Common myeloid progenitor, CD34-positive (primary cell): ENCODE data around the gene SLC35E1.
A peak's percentile ranks its signal among the peaks of the same experiment; 100 is the strongest.

Experiments used
- CTCF ChIA-PET: fragments of 350-600 bp; sonication (Branson Sonifier 250); formaldehyde crosslinking; loops from one replicate; lab custom pipeline; 2021; ENCODE audit warnings: antibody characterized with exemption; lab: Charles Lee
- POLR2A ChIA-PET: fragments of 350-600 bp; sonication (Branson Sonifier 250); formaldehyde crosslinking; loops from one replicate; lab custom pipeline; 2021; ENCODE audit warnings: antibody characterized with exemption; lab: Charles Lee
- DNase-seq, 3 donors: peaks; one replicate each; pipeline versions ENCODE4 v3.0.0 to v3.0.0-alpha.2; 2013
- H3K27ac ChIP-seq, 2 experiments: 1 replicate in 1 of 2; 2 replicates in 1 of 2; pipeline ENCODE4 v1.7.0; 2013; ENCODE audit warnings: inconsistent platforms in 2 of 2, low read length in 2 of 2, mild to moderate bottlenecking in 2 of 2, low read depth in 1 of 2, moderate library complexity in 1 of 2; ENCODE audit not compliant: severe bottlenecking in 2 of 2, insufficient read depth in 1 of 2, poor library complexity in 1 of 2
- H3K27me3 ChIP-seq, 5 experiments: replicated peaks in 2 of 5; 1 replicate in 3 of 5; 2 replicates in 2 of 5; pipeline versions ENCODE4 v1.6.1 to v1.7.0; 2013; ENCODE audit warnings: low read length in 4 of 5, mild to moderate bottlenecking in 2 of 5, moderate library complexity in 2 of 5, inconsistent platforms in 1 of 5; ENCODE audit not compliant: insufficient read depth in 5 of 5, control insufficient read depth in 4 of 5
- H3K36me3 ChIP-seq, 4 experiments: 1 replicate in 2 of 4; 2 replicates in 2 of 4; pipeline versions ENCODE4 v1.6.1 to v1.7.0; 2013; ENCODE audit warnings: low read length in 3 of 4, control low read depth in 1 of 4, mild to moderate bottlenecking in 1 of 4; ENCODE audit not compliant: control insufficient read depth in 4 of 4, insufficient read depth in 4 of 4
- H3K4me1 ChIP-seq, 4 experiments: 1 replicate in 3 of 4; 2 replicates in 1 of 4; pipeline versions ENCODE4 v1.6.1 to v1.7.1; 2013; ENCODE audit warnings: low read length in 3 of 4, mild to moderate bottlenecking in 3 of 4, control low read depth in 1 of 4, inconsistent platforms in 1 of 4, moderate library complexity in 1 of 4; ENCODE audit not compliant: control insufficient read depth in 4 of 4, insufficient read depth in 4 of 4; ENCODE audit errors: control extremely low read depth in 1 of 4
- H3K4me3 ChIP-seq, 7 experiments: 1 replicate in 4 of 7; 2 replicates in 3 of 7; pipeline versions ENCODE4 v1.5.1 to v1.7.0; 2013; ENCODE audit warnings: mild to moderate bottlenecking in 7 of 7, low read length in 6 of 7, moderate library complexity in 6 of 7, inconsistent platforms in 2 of 7, low read depth in 2 of 7, control low read depth in 1 of 7; ENCODE audit not compliant: insufficient read depth in 4 of 7, control insufficient read depth in 1 of 7; ENCODE audit errors: extremely low read depth in 1 of 7
- H3K9me3 ChIP-seq, 5 experiments: 1 replicate in 4 of 5; 2 replicates in 1 of 5; pipeline versions ENCODE4 v1.6.1 to v1.7.1; 2013; ENCODE audit warnings: low read length in 4 of 5, mild to moderate bottlenecking in 2 of 5, inconsistent platforms in 1 of 5, low read depth in 1 of 5, moderate library complexity in 1 of 5; ENCODE audit not compliant: control insufficient read depth in 4 of 5, insufficient read depth in 2 of 5; ENCODE audit errors: control extremely low read depth in 1 of 5
- WGBS: methylation state at CpG from one replicate; pipeline ENCODE4 v1.1.5; 2013; ENCODE audit not compliant: insufficient coverage; 5-methylcytosine and 5-hydroxymethylcytosine counted together

Gene SLC35E1

GRCh38 chr19:16579381-16579780 is 7.2 kb upstream of the SLC35E1 start:
- WGBS: 100% methylated on average over 2 of the region's 4 CpGs
- Histone ChIP-seq H3K27me3 (no peaks in the 10 kb centered on the region), H3K9me3 (no peaks in the 10 kb centered on the region), H3K4me3 (no peak overlapping the region), H3K4me1 (peaks cover 6 to 35% (median 28%) of the 10 kb centered on the region in 4 experiments), H3K27ac (peak overlapping the region in 1 of 2 experiments; percentile 29), H3K36me3 (peaks cover 0 to 64% (median 34%) of the 10 kb centered on the region in 4 experiments)
- CTCF ChIA-PET: interaction anchor here (1.1 to 1.2 kb wide), 2 partner anchors 9 to 11 kb away, joined by 3 to 7 read pairs; no protein-coding TSS in a partner anchor
- peak in 1 of 3 donors; percentile 28 for DNase-seq
- POLR2A ChIA-PET: interaction anchor here (0.6 kb wide), 1 partner anchor 16 kb away, joined by 3 read pairs; no protein-coding TSS in a partner anchor

GRCh38 chr19:16577531-16577985 is 5.3 kb upstream of the SLC35E1 start:
- no peaks in the 10 kb centered on the region for H3K27me3 ChIP-seq
- ChIA-PET POLR2A (interaction anchor here (0.6 kb wide), 1 partner anchor 851 kb away, joined by 3 read pairs; no protein-coding TSS in a partner anchor), CTCF (interaction anchor here (0.9 to 1.3 kb wide), 2 partner anchors 35 to 42 kb away, joined by 3 read pairs; no protein-coding TSS in a partner anchor)
- no peaks in the 10 kb centered on the region for H3K9me3 ChIP-seq
- H3K4me1 ChIP-seq: peaks cover 6 to 36% (median 23%) of the 10 kb centered on the region in 4 experiments
- no peak overlapping the region for H3K4me3 ChIP-seq
- no peak overlapping the region for H3K27ac ChIP-seq
- DNase-seq: no peak
- peaks cover 0 to 66% (median 35%) of the 10 kb centered on the region in 4 experiments for H3K36me3 ChIP-seq
- 95% methylated on average over 17 of the region's 17 CpGs for WGBS

- Histone ChIP-seq H3K4me1 (peaks cover 6 to 34% (median 21%) of the 10 kb centered on the region in 4 experiments), H3K36me3 (peaks cover 0 to 63% (median 35%) of the 10 kb centered on the region in 4 experiments), H3K4me3 (no peak overlapping the region), H3K27ac (no peak overlapping the region), H3K27me3 (no peaks in the 10 kb centered on the region), H3K9me3 (no peaks in the 10 kb centered on the region)
- DNase-seq: no peak
- WGBS: 96% methylated on average over 47 of the region's 52 CpGs
- ChIA-PET CTCF (interaction anchor here (0.9 to 1.3 kb wide), 2 partner anchors 35 to 41 kb away, joined by 3 read pairs; no protein-coding TSS in a partner anchor), POLR2A (interaction anchor here (0.7 to 1.3 kb wide), 2 partner anchors 8 to 10 kb away, joined by 3 to 4 read pairs; no protein-coding TSS in a partner anchor)
Observed at GRCh38 chr19:16576690-16577530, 4.7 kb upstream of the SLC35E1 start.

GRCh38 chr19:16575861-16576689 is 3.9 kb upstream of the SLC35E1 start:
- H3K36me3 ChIP-seq: peaks cover 0 to 59% (median 35%) of the 10 kb centered on the region in 4 experiments

GRCh38 chr19:16575282-16575681 is 3.1 kb upstream of the SLC35E1 start:
- Histone ChIP-seq H3K27me3 (no peaks in the 10 kb centered on the region), H3K4me1 (peaks cover 8 to 48% (median 32%) of the 10 kb centered on the region in 4 experiments), H3K27ac (no peak overlapping the region), H3K36me3 (peaks cover 0 to 58% (median 35%) of the 10 kb centered on the region in 4 experiments), H3K4me3 (no peak overlapping the region), H3K9me3 (no peaks in the 10 kb centered on the region)
- WGBS: 100% methylated on average over 2 of the region's 2 CpGs
- ChIA-PET CTCF (no interaction called here), POLR2A (interaction anchor here (1.3 kb wide), 1 partner anchor 10 kb away, joined by 3 read pairs; no protein-coding TSS in a partner anchor)
- no peak for DNase-seq

More at GRCh38 chr19:16575861-16576689, 3.9 kb upstream of the SLC35E1 start:
- Histone ChIP-seq H3K27me3 (no peaks in the 10 kb centered on the region), H3K27ac (no peak overlapping the region), H3K4me3 (no peak overlapping the region), H3K4me1 (peaks cover 7 to 40% (median 29%) of the 10 kb centered on the region in 4 experiments), H3K9me3 (no peaks in the 10 kb centered on the region)
- CTCF ChIA-PET: no interaction called here
- DNase-seq: no peak
- 94% methylated on average over 48 of the region's 48 CpGs for WGBS
- POLR2A ChIA-PET: interaction anchor here (1.3 kb wide), 1 partner anchor 9 kb away, joined by 3 read pairs; no protein-coding TSS in a partner anchor

GRCh38 chr19:16573925-16574324 is 1.7 kb upstream of the SLC35E1 start:
- Histone ChIP-seq H3K27me3 (no peaks in the 10 kb centered on the region), H3K4me3 (peak overlapping the region in 3 of 7 experiments; percentile 25 to 98 (median 98)), H3K27ac (peak overlapping the region in 1 of 2 experiments; percentile 92), H3K4me1 (peaks cover 8 to 37% (median 24%) of the 10 kb centered on the region in 4 experiments), H3K36me3 (peaks cover 2 to 64% (median 32%) of the 10 kb centered on the region in 4 experiments), H3K9me3 (no peaks in the 10 kb centered on the region)
- ChIA-PET CTCF (interaction anchor here (0.8 to 3.6 kb wide), 6 partner anchors 8 to 73 kb away, joined by 3 to 17 read pairs (median 4); partner anchors contain the start of gene MED26), POLR2A (interaction anchor here (1.0 to 4.4 kb wide), 4 partner anchors 8 to 54 kb away, joined by 4 to 16 read pairs (median 10); partner anchors contain the start of gene MED26)
- DNase-seq: no peak
